ENCODE results near the gene ZNF503.

DNA sequence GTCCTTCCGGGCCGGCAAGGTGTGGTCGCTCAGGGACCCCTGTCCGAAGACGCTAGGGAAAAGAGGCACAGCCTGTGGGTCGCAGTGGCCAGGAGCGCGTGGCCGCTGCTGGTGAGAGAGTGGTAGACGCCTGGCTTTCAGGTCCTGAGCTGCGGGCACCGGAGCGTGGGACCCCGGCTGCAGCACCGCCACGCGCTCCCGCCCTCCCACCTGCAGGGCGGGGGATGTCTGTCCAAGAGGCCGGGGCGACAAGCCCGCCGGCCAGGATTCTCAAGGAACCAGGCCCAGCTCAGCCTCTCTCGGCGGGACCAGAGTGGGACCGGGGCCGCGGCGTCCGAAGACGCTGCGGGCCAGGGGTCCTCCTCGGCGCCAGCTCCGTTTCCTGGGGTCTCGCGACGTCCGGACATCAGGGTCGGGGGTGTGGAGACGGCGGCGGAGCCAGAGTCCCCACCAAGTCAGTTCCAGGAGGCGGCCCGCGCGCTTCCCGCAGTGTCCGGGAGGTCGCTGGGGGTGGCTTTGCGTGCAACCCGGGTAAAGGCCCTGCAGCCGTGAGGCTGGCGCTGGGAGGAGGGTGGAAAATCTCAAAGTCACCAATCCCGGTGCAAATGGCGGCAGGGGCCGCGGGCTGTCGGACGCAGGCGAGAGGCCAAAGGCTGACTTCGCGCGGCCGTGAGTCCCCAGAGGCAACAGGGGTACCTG lies 5.5 kb downstream of the ZNF503 start:
- TF ChIP-seq GATA3 (IDR thresholded peaks at IDR 0.05; ENCODE audit: low read depth, low read length) (no peak), GATA2 (IDR thresholded peaks at IDR 0.05; ENCODE audit: low read depth, low read length) (no peak)
